ENCODE results near the gene ABL1.
"Not testable (repeated sequence)": the region's sequence is repeated elsewhere in the genome, so short reads cannot be mapped to it uniquely, and the experiment has no call there.

Gene ABL1

DNA sequence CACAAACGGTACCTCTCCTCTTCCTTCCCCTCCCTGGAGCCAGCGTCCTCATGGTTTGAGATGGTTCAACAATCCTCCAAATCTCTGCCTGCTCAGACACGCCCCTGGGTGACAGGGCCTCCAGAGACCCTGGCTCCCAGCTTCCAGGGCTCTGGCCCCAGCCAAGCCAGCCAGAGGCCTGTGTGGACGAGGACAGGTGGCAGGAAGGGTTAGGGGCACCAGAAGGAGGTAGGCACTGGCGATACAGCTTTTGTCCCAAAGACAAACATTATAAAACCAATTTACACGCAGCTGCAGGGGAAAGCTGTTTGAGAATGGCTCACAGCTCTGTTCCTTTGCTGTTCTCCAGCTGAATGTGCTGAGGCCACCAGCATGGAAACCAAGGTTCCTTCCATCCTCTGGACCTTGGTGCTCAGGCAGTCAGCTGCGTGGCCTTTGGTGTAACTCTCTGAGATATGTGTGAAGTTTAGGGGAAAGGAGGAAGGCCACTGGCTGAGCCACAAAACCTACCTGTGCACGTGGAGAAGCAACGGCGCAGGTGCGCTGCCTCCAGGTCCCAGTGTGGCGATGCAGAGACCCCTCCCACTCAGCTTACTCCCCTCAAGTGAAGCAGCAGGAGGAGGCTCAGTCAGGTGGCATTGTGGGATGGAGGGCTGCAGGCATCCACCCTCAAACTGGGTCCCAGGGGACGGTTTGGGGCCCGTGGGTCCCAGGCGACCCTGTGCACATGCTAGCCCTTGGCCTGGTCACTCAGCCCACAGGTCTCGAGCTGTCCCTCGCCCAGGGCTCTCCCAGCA, 65.8 kb downstream of the ABL1 start:
- in situ Hi-C loops (cut with MboI; ENCODE audit: low sequenced_read_pairs): no loop called here

DNA sequence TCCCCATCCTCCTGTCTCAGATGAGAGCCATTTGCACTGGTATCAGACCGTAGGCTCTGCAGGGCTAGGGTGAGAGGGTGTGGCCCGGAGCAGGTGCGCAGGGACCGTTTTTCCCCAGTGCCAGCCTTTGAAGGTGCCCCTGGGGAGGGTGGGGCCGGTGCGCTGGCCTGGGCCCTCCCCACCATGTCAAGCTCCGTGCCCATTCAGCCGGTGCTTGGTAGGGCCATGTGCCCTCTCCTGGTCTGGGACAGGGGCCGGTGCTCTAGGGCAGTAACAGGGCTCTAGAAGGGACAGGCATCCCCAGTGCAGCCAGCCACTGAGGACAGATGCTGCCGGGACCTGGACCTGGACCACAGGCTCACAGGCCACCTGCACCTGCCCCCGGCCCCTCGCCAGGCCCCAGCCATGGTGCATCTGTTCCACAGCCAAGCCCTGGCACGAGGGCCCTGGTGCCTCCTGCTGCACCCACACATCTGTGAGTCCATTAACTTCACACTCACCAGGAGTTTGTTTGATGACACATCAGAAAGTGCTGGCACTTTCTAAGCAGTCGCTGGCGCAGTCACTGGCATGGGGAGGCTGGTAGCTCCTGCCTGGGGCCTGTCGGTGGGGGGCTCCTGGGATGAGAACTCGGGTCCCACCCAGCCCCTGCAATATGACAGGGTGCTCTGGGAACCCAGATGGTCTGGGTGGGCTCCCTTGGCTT, 66.6 kb downstream of the ABL1 start:
- in situ Hi-C loops (cut with MboI; ENCODE audit: low sequenced_read_pairs): no loop called here

DNA sequence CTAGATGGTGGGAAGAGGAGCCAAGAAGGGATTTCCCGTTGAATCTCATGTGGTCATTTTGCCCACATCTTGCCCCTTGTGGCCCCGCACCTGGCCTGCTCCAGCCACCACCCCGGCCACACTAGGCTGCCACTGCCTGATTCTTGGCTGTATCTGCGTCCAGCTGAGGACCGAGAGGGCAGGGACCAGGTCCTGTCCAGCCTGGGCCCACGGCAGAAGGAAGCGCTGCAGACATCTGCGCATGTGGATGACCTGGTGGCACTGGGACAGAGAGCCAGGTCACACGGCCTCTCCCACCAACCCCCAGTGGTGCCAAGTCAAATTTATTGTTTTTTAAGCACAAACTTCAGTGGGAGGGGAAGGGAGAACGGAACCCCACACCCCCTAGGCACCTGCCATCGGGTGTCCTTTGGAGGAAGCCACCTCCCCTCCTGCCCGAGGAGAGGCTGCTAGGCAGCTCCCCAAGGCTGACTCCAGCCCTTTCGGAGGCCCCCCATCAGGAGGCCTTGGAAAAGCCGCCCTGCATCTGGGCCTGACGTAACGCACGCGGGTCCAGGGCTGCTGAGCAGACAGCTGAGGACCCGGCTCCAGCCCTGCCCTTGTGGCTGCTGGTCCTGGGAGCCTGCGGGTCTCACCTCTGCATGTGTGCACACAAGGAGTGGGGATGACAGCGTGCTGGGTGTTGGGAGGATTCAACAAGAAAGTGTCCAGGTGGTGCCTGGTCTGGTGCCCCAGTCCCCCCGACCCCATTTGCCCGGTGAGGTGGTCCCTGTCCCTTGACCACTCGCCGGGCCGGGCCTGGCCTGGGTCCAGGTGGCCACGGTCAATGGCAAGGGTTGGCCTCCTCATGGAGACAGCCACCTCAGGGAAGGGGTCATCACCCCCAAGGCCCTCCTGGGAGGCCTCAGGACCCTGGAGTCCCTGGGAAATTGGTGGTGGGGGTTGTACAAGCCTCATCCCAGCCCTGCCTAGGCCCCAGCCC, 67.4 kb downstream of the ABL1 start:
- in situ Hi-C loops (cut with MboI; ENCODE audit: low sequenced_read_pairs): no loop called here

DNA sequence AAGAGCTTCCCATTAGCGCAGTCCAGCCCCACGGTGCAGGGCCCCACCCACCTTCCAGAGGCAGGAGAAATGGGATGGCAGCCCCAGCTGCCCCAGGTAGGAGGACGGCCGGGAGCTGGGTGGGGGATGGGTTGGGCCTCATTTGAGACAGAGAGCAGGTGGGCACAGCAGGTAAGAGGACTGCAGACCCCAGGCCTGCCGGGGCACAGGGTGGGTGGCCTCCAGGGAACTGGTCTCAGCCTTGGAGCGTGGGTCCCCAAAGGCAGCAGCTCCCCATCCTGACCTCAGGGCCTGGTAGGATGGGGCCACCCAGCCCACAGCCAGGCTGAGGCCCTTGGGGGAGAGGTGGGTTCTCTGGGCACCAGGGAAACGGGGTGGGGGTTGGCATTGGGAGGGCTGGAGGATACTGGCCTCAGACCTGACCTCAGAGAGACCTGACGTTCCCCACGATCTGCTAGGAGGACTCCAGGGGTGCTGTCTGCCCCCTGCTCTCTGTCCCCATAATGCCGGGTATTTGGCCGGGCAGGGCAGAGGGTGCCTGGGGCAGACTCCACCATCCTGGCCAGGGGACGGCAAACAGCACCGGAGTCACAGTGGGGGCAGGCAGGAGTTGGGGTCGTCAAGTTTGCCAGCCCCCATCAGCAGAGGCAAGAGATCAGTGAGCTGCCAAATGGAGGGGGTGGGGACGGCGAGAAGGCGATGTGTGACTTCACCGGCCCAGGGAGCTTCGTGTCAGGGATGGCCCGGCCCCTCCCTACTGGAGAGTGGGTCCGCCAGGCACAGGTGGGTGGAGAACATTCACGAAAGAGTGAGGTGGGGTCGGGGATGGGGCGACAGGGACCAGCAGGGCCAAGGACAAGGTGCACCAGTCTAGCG, 68.4 kb downstream of the ABL1 start:
- in situ Hi-C loops (cut with MboI; ENCODE audit: low sequenced_read_pairs): no loop called here

DNA sequence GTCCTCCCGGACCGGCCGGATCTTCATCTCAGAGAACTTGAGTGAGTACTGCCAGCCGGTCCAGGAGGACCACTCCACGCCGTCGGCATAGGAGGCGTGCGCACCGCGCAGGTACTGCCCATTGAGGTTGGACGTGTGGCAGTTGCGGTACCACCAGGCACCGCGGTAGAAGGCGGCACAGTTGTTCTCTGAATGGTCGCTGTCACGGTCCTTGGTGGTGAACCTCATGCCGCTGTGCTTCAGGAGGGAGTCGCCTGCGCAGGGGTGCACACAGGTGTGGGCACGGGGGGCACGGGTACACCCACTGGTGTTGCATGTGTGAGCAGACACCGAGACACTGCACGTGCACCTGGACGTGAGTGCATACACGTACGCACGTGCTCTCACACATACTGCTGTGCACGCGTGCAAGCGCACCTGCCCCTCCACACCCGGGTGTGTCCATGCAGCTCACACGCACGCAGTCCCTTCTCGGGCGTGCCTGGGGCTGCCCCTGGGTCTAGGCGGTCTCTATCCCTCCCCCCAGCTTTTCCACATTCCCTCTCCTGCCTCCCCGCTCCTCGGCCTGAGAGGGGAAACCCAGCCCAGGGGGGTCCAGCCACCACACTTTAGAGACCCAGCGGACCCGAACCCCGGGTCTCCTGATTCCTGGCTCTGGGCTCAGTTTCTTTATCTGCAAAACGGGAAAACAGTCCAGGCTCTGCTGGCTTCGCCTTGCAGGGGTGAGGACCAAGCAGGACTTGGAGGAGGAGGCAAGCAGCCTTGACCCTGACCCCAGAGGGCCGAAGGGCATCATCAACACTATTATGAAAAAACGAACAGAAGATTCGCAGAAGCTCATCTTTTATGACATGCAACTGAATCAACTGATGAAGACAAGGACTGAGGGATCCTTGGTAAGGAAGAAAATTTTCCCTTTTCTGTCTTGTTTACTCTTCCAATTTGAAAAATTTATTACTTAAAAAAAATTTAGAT, 69.3 kb downstream of the ABL1 start:
- in situ Hi-C loops (cut with MboI; ENCODE audit: low sequenced_read_pairs): no loop called here

DNA sequence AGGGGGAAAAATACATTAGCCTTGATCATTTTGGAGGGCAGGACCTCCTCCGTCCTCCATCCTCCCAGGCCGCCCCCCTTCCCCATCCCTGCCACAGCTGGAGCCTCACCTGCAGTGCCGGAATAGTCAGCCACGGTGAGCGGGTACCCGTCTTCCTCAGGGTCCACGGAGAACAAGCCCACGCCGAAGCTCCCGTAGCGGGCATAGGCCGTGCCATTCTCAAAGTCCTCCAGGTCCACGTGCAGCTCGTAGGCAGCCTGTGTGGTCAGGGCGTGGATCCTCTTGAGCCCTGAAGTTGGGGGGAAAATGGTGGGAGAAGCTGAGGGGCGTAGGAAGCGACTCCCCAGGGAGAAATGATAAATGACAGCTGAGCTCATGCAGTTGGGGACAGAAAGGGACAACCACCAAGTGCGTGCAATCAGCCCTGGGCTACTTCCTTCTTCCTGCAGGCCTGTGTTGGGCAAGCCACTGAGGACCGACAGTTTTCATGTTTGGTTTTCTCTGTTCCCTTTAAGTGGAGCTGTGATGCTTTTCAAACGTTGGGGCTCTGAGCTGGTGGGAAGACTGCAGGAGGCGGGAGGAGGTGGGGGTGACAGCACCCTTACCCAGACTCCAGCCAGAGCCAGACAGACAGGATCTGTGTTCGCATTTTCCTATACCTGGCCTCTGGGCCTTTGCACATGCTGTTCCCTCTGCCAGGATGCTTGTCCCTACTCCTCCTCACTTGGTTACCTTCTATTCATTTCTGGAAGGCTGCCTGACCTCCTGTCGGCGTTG, 70.3 kb downstream of the ABL1 start:
- in situ Hi-C loops (cut with MboI; ENCODE audit: low sequenced_read_pairs): no loop called here

DNA sequence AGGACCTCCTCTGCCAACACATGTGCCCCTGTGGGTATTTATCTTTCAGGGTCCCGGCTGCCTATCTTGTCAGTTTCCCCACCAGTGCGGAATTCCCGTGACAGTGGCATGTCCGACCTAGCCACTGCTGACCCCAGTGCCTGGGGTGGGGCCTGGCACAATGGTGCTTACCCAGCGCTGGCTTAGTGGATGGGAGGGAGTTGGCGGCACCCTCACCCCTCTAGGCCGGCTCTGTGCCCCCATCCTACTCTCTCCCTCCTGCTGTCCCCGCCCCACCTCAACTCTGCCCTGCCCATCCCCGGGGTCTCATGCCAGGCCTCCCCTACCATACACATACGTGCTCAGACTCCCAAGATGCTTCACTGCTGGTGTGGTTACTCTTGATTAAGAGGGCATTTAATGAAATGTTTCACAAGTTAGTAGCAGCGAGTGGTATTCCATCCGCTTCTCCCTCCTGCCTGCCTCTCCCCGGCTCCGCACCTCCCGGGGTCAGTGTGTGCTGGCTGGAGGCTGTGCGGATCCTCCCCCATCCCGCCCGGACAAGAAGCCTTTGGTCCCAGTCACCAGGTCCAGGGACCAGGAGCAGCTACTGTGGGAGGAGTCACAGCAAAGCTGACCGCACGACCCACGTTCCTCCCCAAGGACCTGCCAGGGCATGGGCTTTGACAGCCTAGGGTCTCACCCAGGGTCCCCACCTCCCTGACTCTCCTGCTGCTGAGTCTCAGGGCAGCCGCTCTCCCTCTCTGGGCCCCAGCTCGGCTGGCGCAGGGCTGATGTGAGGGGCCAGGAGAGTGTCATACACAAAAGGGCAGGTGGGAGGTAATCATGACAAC, 71.1 kb downstream of the ABL1 start:
- in situ Hi-C loops (cut with MboI; ENCODE audit: low sequenced_read_pairs): no loop called here

DNA sequence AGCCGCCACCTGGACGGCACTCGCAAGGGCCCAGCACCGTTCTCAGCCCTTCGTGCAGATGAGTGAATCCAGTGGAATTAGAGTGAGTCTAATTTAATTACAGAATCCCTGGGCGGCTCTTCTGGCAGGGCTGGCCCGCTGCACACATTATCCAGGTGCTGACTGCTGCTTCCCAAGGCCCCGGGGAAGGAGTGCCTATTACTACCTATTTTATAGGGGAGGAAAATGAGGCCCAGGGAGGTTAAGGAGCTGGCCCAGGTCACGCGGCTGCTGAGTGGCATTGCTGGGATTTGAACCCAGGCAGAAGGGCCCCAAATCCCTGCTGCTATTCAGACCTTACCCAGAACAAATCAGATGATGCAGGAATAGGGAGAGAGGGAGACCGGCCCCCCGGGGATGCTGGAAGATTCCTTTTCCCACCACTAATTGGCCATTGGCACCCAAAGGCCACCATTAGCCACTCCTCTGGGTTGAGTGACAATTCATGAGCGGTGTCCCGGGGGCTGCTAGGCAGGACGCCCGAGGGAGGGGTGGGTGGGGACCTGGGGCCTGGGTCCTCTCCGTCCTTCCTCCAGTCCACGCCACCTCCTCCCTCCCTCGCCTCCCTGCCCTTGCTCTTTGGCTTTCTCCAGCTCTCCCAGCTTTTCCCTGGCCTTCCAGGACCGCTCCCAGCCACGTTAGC, 71.8 kb downstream of the ABL1 start:
- in situ Hi-C loops (cut with MboI; ENCODE audit: low sequenced_read_pairs): no loop called here

DNA sequence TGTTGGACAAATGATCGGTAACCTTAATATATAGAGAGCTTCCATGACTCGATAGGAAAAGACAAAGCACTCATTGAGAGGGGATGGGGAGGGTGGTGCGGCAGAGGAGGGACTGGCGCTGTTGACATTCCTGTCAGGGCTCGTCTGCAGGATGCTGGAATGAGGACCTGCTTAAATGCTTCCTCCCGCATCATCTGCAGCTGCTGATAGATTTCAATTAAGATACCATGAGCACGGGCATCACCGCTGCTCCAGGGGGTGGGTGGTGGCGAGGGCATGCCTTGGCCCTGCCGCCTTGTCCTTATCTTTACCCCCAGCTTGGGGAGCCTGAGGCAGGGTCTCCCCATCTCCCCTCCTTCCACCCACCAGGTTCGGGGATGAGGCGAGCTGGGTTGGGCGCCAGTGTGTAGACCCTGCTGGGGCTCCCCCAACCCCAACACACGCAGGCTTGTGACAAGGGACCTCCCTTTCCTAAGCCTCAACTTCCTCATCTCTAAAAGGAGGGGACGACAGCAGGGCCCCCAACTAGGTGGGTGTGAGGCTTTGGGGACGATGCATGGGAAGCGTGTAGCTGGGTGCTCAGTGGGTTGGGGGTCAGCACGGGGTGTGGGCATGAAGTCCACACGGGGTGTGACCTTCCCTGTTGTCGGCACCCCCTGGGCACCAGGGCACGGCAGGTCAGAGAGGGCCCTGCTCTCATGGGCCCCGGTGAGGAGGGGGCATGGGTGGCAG, 73.3 kb downstream of the ABL1 start:
- in situ Hi-C loops (cut with MboI; ENCODE audit: low sequenced_read_pairs): no loop called here

DNA sequence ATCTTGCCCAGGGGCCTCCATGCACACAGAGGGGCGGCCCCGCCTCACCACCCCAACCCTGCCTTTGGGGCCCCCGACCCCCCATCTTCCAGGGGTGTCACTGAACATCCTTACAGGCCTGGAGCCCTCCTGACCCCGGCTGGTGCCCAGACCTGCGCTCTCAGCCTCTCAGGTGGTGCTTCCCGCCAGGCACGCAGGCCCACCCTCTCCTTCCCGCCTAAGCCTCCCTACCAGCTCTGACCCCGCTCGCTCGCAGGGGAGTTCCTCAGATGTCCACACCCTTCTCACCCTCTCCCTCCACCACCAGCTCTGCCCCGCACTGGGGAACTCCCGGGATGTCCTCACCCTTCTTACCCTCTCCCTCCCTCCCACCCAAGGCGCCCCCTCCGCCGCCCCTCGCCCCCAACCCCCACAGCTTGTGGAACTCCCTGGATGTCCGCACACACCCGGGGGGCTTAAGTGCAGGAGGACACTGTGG, 73.9 kb downstream of the ABL1 start:
- in situ Hi-C loops (cut with MboI; ENCODE audit: low sequenced_read_pairs): no loop called here

DNA sequence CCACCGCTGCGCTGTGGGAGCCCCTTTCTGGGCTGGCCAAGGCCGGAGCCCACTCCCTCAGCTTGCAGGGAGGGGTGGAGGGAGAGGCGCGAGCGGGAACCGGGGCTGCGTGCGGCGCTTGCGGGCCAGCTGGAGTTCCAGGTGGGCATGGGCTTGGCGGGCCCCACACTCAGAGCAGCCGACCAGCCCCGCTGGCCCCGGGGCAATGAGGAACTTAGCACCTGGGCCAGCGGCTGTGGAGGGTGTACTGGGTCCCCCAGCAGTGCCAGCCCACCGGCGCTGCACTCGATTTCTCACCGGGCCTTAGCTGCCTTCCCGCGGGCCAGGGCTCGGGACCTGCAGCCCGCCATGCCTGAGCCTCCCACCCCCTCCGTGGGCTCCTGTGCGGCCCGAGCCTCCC, 75.0 kb downstream of the ABL1 start:
- in situ Hi-C loops (cut with MboI; ENCODE audit: low sequenced_read_pairs): not testable (repeated sequence)

DNA sequence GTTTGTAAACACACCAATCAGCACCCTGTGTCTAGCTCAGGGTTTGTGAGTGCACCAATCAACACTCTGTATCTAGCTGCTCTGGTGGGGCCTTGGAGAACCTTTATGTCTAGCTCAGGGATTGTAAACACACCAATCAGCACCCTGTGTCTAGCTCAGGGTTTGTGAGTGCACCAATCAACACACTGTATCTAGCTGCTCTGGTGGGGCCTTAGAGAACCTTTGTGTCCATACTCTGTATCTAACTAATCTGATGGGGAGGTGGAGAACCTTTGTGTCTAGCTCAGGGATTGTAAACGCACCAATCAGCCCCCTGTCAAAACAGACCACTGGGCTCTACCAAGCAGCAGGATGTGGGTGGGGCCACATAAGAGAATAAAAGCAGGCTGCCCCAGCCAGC, 75.6 kb downstream of the ABL1 start:
- in situ Hi-C loops (cut with MboI; ENCODE audit: low sequenced_read_pairs): not testable (repeated sequence)

DNA sequence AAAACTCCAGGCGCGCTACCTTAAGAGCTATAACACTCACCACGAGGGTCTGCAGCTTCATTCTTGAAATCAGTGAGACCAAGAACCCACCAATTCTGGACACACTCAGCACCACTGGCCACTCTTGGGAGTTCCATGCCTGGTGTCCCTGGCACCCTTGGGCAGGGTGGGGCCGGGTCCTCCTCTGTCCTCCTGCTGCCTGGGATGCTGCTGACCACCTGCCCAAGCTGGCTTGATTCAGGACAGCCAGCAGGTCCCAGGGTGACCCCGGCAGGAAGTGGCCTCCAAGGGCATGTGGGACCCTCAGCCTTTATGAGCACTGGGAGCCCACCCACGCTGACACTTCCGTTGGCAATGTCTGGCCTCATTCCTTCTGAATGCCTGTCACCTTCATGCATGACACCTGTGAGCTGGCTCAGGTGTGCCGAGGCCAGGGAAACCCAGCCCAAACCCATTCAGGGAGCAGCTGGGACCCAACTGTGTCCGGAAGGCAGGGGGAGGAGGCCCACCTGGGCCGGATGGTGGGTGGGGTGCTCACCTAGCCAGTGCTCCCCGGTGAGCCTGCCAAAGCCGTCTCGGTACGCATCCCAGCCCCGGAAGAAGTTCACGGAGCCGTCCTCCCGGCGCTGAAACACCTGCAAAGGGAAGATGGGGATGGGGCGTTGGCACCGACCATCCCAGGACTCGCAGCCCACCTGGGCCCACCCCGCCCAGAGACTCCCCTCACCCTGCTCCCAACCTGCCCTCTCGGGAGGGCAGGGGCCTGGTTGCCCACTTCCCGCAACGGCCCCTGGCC, 76.4 kb downstream of the ABL1 start:
- in situ Hi-C loops (cut with MboI; ENCODE audit: low sequenced_read_pairs): no loop called here

DNA sequence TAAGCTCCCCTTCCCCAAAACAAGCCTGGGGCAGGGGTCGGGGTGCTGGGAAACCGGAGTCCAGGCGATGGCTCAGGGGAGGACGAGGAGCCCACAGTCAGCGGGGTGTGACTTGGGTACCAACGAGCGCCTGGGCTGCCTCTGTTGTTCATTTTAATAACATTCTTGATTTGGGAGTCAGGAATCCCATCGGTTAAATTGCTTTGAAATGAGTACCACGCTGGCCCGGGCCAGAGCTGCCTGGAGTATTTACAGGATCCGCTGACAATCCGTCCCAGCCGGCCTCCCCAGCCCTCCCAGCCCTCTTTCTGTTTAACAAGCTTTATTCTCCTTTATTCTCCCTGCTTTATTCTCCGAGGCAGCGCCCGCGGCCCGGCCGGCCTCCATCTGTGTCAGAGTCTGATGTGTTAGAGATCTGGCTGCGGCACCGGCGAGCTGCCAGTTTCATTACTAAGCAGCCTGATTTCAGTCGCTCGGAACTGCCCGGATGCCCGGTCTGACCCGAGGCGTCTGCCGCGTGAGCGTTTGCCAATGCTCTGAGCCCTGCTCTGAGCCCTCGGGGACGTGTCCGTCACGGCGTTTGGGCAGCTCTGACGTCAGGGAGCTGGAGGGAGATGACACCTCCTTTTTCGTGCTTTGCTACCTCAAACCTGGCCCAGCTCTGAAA, 78.0 kb downstream of the ABL1 start:
- in situ Hi-C loops (cut with MboI; ENCODE audit: low sequenced_read_pairs): no loop called here
